GM15510 (cell line): ENCODE data around the gene CRABP1.

Source experiments
- POLR2A ChIP-seq: IDR thresholded peaks from 3 replicates; pipeline ENCODE4 v1.6.1; 2011; ENCODE audit warnings: borderline replicate concordance; ENCODE audit not compliant: insufficient read length; ENCODE audit errors: extremely low read depth

The CRABP1 gene

GRCh38 chr15:78374436-78375393 is 34.6 kb downstream of the CRABP1 start:
- TF ChIP-seq POLR2A = no peak

GRCh38 chr15:78382114-78382880 is 42.1 kb downstream of the CRABP1 start:
- no peak for TF ChIP-seq POLR2A

GRCh38 chr15:78384651-78385050 is 44.5 kb downstream of the CRABP1 start:
- no peak for TF ChIP-seq POLR2A

- TF ChIP-seq POLR2A = no peak
Observed at GRCh38 chr15:78387246-78388037, 47.3 kb downstream of the CRABP1 start.

GRCh38 chr15:78388865-78389264 is 48.7 kb downstream of the CRABP1 start:
- TF ChIP-seq POLR2A = no peak

- no peak for TF ChIP-seq POLR2A
Observed at GRCh38 chr15:78389322-78389721, 49.2 kb downstream of the CRABP1 start.

GRCh38 chr15:78389738-78390137 is 49.6 kb downstream of the CRABP1 start:
- no peak for TF ChIP-seq POLR2A

GRCh38 chr15:78390242-78390641 is 50.1 kb downstream of the CRABP1 start:
- no peak for TF ChIP-seq POLR2A

GRCh38 chr15:78390826-78391225 is 50.7 kb downstream of the CRABP1 start:
- TF ChIP-seq POLR2A = no peak

- TF ChIP-seq POLR2A = no peak
Observed at GRCh38 chr15:78391781-78392180, 51.6 kb downstream of the CRABP1 start.

GRCh38 chr15:78392430-78392829 is 52.3 kb downstream of the CRABP1 start:
- no peak for TF ChIP-seq POLR2A

- TF ChIP-seq POLR2A = no peak
Observed at GRCh38 chr15:78393137-78393536, 53.0 kb downstream of the CRABP1 start.

GRCh38 chr15:78394026-78394425 is 53.9 kb downstream of the CRABP1 start:
- TF ChIP-seq POLR2A = no peak

GRCh38 chr15:78394981-78395616 is 54.9 kb downstream of the CRABP1 start:
- TF ChIP-seq POLR2A = no peak
